Activated T-helper 9 cell treated with anti-CD3 and anti-CD28 coated beads, Interleukin-2, amount 50 U/mL, for 16 hours (primary cell): ENCODE results near the gene CST5.
"Not testable (repeated sequence)": the region's sequence is repeated elsewhere in the genome, so short reads cannot be mapped to it uniquely, and the experiment has no call there.

ENCODE experiments used
- DNase-seq: peaks from one replicate; pipeline ENCODE4 v3.0.0-alpha.2; 2020; ENCODE audit warnings: low read depth

Gene CST5

GRCh38 chr20:23879328-23879798 lies at the start of gene CST5:
Gene CST5 (minus strand): TSS chr20:23879748. CDS start chr20:23879676, 72 bp downstream.
- no peak for DNase-seq

DNA sequence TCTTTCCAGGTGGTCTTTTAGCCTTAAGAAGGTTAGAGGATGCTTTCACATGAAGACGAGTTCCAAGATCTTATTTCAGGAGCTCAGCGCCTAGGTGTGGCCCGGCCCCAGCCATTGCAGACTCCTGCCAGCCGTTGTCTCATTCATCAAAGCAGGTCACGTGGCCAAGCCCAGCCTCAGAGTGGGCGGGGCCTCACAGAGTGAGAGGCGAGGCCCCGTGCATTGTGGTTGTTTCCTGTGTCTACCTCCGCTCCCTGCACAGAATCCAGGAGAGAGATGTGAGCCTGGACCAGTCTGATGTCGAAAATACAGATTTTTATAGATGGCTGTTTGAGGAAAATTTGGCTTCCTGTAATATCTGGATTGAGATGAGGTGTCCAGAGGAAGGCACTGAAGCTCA lies 49.2 kb upstream of the CST5 start:
- DNase-seq: no peak

- DNase-seq: no peak
These were observed 48.8 kb upstream of the CST5 start for GRCh38 chr20:23928353-23928752.

GRCh38 chr20:23926944-23927872 lies 47.7 kb upstream of the CST5 start:
- no peak for DNase-seq

DNA sequence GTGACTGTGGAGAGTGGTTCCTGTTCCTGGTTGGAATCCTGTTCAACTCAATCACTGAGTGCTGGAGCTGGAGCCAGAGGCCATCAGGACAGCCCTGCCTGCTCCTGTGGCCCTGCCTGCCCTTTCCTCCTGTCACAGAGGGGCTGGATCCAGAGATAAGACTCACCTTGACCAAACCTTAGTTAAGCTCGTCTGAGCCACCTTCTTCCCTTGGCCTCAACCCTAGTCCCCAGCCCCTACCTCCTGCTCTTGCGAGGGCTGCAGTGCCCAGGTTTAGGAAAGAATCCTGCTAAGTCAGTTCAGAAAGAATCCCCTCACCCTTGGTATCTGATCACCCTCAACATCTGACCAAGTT lies 47.0 kb upstream of the CST5 start:
- no peak for DNase-seq

DNA sequence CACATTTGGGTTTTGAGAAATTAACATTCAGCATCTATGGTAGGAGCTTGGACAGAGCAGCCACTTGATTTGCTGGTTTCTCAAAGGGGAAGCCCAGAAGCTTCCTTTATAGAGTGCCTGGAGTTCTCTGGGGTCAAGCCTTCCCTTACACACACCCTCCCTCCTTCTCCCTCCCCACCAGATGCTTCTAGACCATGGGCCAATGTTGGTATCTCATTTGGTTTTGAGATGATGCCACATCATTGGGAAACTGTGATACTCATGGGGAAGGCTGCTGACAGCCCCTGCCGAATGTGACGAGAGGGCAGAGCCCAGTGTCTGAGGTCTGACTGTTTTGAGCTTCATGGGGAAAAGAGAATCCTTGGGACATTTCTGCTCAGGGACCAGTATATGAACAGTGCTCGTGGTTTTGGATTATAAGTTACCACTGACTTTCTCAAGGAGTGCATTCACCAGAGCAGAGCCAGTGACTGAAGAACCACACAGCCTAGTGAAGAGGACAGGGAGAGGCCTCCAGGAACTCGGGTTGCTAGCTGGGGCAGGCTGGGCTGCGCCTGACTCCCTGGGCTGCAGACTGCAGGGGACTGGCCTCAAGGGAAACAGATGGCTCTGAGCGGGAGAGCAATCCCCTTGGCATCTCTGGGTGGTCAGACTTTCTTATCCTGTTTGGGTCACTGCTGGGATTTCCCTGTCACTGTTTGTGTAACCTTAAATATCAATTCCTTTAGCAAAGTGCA lies 46.4 kb upstream of the CST5 start:
- no peak for DNase-seq

GRCh38 chr20:23924751-23925150 lies 45.2 kb upstream of the CST5 start:
- no peak for DNase-seq

GRCh38 chr20:23923891-23924435 lies 44.4 kb upstream of the CST5 start:
- DNase-seq: no peak

DNA sequence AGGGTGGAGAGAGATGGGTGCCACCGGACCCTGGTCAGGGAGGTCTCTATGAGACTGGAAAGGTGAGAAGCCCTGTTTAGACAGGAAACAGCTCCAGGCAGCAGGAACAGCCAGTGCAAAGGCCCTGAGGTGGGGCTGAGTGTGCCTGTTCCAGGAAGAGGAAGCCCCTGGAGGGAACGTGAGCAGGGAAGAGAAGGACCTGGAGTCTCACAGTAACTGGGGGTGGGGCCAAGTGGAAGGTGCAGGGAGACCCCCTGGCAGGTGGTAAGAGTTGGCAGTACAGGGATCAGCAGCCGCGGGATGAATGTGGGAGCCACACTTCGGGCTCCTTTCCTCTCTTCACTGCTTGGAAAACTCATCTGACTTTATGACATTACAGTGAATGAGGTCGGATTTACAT lies 43.8 kb upstream of the CST5 start:
- no peak for DNase-seq

DNA sequence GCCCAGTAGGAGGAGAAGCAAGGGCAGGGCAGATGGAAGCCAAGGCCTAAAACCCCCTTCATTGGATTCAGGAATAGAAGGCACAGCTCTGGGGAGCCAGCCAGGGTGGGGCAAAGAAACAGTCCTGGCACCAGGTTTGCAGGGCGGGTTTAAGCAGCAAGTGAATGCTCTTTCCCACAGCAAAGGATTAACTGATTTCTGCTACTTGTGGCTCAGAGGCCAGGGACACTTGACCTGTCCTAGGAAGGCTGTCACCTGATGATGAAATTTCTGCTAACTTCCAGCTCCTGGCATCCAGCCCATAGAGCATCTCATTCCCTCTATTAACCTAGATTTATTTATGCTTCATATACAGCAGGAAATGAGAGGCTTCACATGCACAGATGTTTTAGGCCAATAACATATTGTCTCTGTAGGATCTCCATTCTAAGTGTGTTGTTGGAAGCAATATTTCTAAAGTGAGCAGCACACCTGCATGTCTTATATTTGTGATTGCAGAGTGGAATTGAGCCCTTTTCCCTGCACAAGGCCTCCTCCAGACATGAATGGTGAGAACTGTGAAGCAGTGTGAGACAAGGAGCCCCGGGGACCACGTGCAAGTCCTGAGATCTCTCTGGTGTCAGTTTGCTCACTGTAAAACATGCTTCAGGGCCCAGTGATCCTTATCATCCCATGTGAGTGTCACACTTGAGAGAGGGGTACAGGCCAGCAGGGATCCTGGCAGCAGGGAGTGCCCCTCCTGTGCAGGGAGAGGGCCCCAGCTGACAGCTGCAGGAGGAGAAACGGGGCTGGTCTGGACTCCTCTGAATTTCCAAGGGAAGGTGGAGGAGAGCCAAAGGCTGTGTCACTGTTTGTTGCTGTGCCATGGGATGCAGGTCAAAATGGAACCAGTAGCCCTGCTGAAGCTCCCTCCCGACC lies 41.1 kb upstream of the CST5 start:
- DNase-seq: no peak

DNA sequence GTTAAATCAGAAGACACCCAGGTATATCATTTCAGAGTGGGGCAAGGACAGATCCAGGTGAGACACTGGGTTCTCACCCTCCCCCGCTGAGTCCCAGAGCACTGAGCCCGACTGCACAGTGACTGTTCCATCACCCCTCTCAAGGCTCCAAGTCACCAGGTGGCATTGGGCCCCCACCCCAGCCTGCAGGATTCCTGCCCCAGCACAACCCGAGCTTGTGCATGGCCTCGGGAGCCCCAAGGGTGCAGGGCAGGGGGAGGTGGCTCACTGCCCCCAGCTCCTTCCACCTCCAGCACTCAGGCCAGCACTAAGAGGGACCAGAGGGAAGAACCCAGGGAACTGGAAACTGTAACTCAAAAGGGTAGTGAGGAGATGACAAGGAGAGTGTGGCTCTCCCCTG lies 39.3 kb upstream of the CST5 start:
- no peak for DNase-seq

DNA sequence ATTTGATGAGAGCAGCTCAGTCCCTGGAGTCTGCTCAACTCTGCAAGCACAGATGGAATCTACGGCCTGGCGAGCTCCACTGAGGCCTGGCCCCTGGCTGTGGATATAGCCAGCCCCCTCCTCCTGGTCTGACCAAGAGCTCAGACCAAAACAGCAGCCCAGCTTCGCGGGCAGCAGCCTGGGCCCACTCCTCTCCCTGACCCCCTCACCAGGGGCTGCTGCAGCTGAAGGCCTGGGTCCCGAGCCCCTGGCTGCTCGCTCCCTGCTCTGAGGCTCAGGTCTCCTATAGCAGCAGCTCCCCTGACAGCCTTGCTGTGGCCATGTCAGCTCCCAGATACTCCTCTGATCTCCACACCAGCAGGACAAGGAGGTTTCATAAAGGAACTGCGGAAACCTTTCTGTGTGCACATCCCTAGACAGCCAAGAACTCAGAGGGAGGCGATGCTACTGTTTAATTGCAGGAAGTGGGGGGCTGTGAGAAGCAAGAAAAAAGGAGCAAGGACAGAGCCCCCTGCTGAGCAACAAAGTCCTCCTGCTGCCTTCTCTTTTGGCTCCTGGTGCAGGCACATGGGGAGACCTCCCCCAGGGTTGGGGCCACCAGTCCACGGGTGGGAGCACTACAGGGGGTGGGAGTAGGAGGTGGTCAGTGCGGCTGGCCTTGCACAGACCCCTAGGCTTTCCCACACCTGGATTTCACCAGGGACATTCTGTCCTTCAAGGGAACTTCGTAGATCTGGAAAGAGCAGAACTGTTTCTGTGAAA lies 38.7 kb upstream of the CST5 start:
- DNase-seq: no peak

DNA sequence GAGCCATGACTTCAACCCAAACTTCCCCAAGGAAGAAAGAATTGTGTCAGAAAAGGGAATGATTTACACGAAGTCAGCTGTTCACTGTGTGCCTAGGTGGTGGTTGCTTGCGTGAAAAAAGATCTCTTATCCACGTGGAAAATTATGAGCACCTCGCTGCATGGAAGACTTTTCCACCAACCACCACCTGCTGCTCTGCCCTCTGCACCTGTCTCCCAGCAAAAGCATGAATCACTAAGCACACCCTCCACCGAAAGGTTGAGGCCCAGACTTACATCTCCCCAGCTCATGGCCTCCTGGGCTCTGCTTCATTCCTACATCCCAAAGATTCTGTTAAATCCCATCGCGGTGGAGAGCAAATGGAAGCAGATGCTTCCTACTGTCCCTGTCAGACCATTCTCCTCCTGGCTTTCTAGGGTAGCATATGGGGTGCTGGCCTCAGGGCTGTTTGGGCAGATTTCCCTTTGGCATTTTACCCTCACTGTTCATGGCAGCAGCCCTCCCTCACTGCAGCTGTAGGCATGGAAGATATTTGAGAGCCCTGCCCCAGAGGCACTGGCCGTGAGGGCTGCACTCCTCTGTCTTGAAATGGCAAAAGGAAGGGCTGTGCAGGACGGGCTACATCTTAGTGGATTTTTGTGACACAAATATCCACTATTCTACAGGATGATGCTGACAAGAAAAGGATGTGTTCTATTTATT lies 37.6 kb upstream of the CST5 start:
- DNase-seq: no peak

- no peak for DNase-seq
These were observed 36.3 kb upstream of the CST5 start for GRCh38 chr20:23915844-23916243.

GRCh38 chr20:23914469-23914868 lies 34.9 kb upstream of the CST5 start:
- DNase-seq: not testable (repeated sequence)

- DNase-seq: no peak
These were observed 30.7 kb upstream of the CST5 start for GRCh38 chr20:23910210-23910609.

DNA sequence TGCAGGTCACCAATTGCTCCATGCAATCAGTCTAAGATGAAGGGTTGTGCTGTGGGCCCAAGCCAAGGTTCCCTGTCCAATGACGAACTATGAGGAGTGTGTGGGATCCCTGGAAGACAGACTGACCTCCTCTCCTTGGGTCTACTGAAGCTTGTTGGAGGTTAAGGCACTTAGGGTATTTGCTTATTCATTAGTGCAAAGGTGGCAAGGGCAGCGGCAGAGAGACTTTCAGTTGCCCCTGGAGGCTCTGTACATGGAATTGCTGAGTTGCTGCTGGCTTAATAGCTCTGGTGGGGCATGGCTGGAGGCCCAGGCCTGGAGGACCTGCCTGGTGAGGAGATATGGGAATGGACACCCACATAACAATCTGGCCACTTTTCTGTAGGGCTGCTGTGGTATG lies 29.8 kb upstream of the CST5 start:
- no peak for DNase-seq

GRCh38 chr20:23907579-23907978 lies 28.0 kb upstream of the CST5 start:
- no peak for DNase-seq

DNA sequence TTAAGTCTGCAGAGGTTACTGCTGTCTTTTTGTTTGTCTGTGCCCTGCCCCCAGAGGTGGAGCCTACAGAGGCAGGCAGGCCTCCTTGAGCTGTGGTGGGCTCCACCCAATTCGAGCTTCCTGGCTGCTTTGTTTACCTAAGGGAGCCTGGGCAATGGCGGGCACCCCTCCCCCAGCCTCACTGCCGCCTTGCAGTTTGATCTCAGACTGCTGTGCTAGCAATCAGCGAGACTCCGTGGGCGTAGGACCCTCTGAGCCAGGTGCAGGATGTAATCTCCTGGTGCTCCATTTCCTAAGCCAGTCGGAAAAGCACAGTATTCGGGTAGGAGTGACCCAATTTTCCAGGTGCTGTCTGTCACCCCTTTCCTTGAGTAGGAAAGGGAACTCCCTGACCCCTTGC lies 22.8 kb upstream of the CST5 start:
- not testable (repeated sequence) for DNase-seq

DNA sequence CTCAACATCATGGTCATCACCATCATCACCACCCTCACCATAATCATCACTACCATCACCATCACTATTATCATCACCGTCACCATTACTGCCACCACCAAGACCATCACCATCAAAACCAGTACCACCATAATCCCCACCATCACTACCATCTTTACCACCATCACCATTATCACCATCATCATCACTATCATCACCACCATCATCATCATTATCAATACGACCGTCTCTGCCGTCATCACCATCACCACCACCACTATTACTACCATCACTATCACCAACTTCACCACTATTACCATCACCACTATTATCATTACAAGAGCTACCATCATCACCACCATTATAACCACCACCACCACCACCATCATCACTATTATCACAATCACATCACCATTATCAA lies 11.3 kb upstream of the CST5 start:
- not testable (repeated sequence) for DNase-seq
